ENCODE measurements around the gene BSPRY. TPM values are rescaled to one million over a fixed set of nuclear protein-coding genes. Genes with fewer than 3 reads are reported as not detected.
"Not testable (repeated sequence)": the region's sequence is repeated elsewhere in the genome, so short reads cannot be mapped to it uniquely, and the experiment has no call there.

BSPRY gene
- total RNA-seq, 1 experiment from 2014 or later, result not detected

- no peak for DNase-seq (ENCODE audit: low read depth)
Observed at GRCh38 chr9:113395000-113395861, 45.9 kb downstream of the BSPRY start.

- no peak for DNase-seq (ENCODE audit: low read depth)
Observed at GRCh38 chr9:113397203-113397631, 47.9 kb downstream of the BSPRY start.

- DNase-seq (ENCODE audit: low read depth), result peak; percentile 72
Observed at GRCh38 chr9:113398796-113399195, 49.5 kb downstream of the BSPRY start.

GRCh38 chr9:113399646-113400200 is 50.4 kb downstream of the BSPRY start:
- DNase-seq (ENCODE audit: low read depth), result no peak

- DNase-seq (ENCODE audit: low read depth), result peak; percentile 98
Observed at GRCh38 chr9:113401027-113401792, 51.9 kb downstream of the BSPRY start, which contains the start of gene ALAD. ALAD (minus strand) TSS chr9:113401284; CDS start chr9:113393559, 7,725 bp downstream.

GRCh38 chr9:113403646-113404045 is 54.3 kb downstream of the BSPRY start:
- DNase-seq (ENCODE audit: low read depth), result no peak

- not testable (repeated sequence) for DNase-seq (ENCODE audit: low read depth)
Observed at GRCh38 chr9:113406353-113406752, 57.0 kb downstream of the BSPRY start.

GRCh38 chr9:113406873-113407511 is 57.7 kb downstream of the BSPRY start:
- peak; percentile 68 for DNase-seq (ENCODE audit: low read depth)

GRCh38 chr9:113409481-113409880 is 60.1 kb downstream of the BSPRY start:
- DNase-seq (ENCODE audit: low read depth), result peak; percentile 8

GRCh38 chr9:113409883-113410206 is 60.5 kb downstream of the BSPRY start:
- no peak for DNase-seq (ENCODE audit: low read depth)

GRCh38 chr9:113410207-113410864 is 61.0 kb downstream of the BSPRY start, which contains the start of the genes C9orf43 and POLE3:
C9orf43 (plus strand) TSS chr9:113410747; CDS start chr9:113413494, 2,747 bp downstream.
POLE3 (minus strand) TSS chr9:113410675; CDS start chr9:113410293, 382 bp downstream.
- DNase-seq (ENCODE audit: low read depth), result peak; percentile 95

GRCh38 chr9:113416149-113416721 is 66.9 kb downstream of the BSPRY start:
- DNase-seq (ENCODE audit: low read depth), result no peak

GRCh38 chr9:113417370-113417769 is 68.0 kb downstream of the BSPRY start:
- no peak for DNase-seq (ENCODE audit: low read depth)

Other genes starting within 250 kb of the BSPRY start
- gene SLC31A2, start 198.5 kb upstream of the BSPRY start, total RNA-seq (2014; rRNA removed; shearing (Covaris generic)), result 9.9 and 14.8 TPM in 2 replicates
- 27.2 and 36.8 TPM in 2 replicates for gene FKBP15, start 128.3 kb upstream of the BSPRY start, total RNA-seq (2014; rRNA removed; shearing (Covaris generic))
- 21.4 and 34.0 TPM in 2 replicates for gene SLC31A1, start 128.0 kb upstream of the BSPRY start, total RNA-seq (2014; rRNA removed; shearing (Covaris generic))
- 72.0 and 80.5 TPM in 2 replicates for gene CDC26, start 74.0 kb upstream of the BSPRY start, total RNA-seq (2014; rRNA removed; shearing (Covaris generic))
- 50.8 and 61.0 TPM in 2 replicates for gene PRPF4, start 73.9 kb upstream of the BSPRY start, total RNA-seq (2014; rRNA removed; shearing (Covaris generic))
- gene RNF183, start 46.2 kb upstream of the BSPRY start, total RNA-seq (2014; rRNA removed; shearing (Covaris generic)), result not detected in 2 replicates
- gene WDR31, start 9.3 kb upstream of the BSPRY start, total RNA-seq (2014; rRNA removed; shearing (Covaris generic)), result 0.22 and 0.32 TPM in 2 replicates
- 5.1 and 8.1 TPM in 2 replicates for gene HDHD3, start 27.4 kb downstream of the BSPRY start, total RNA-seq (2014; rRNA removed; shearing (Covaris generic))
- gene ALAD, start 51.7 kb downstream of the BSPRY start, total RNA-seq (2014; rRNA removed; shearing (Covaris generic)), result 8.2 and 11.2 TPM in 2 replicates
- gene POLE3, start 61.1 kb downstream of the BSPRY start, total RNA-seq (2014; rRNA removed; shearing (Covaris generic)), result 144 and 155 TPM in 2 replicates
- gene C9orf43, start 61.2 kb downstream of the BSPRY start, total RNA-seq (2014; rRNA removed; shearing (Covaris generic)), result 0.05 and 1.1 TPM in 2 replicates
- gene RGS3, start 114.2 kb downstream of the BSPRY start, total RNA-seq (2014; rRNA removed; shearing (Covaris generic)), result 84.9 and 137 TPM in 2 replicates